Epidermal melanocyte (primary cell): ENCODE results near the gene RPL35.

Experiments used
- DNase-seq: peaks from one replicate; pipeline ENCODE4 v3.0.0; 2011; ENCODE audit warnings: low spot score; ENCODE audit not compliant: insufficient read length

RPL35 gene

DNA sequence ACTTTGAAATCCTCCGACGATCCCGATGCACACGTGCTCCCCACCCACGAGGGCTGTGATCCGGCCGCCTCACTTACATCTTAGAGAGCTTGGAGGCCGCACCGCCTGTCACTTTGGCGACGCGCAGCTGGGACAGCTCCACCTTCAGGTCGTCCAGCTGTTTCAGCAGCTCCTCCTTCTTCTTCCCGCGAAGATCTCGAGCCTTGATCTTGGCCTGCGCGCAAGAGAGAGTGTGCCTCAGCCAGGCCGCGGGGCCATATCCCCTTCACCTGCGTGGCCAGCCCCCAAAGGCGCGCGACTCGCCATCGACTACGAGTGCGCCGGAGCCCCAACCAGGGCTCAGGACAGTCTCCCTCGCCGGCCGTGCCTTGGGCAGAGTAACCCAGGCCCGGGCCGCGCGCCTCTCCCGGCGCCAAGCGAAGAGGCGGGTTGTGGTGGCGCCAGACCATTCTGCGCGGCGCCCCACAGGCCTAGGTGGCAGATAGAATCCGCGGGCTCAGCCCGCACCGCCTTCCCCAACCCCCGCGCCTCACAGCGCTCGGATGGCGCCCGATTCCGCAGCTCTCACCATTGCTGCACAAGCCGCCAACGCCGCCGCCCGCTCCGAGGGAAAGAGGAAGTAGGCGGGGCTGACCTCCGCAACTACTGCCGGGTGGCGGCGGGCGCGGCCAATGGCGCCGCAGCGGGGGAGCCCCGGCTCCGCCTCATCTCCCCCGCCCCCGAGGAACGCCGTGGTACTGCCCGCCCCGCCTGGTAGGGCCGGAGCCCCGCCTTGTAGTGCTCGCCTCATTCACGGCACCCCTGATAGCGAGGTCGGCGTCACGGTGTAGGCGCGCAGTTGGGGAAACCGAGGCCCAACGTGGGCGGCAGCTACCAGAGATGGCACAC, at the start of gene RPL35, which contains the start of gene ARPC5L:
TSS of gene RPL35 (minus strand) at position 616 of the 888 bp plus-strand sequence. CDS start at position 571, 45 bp downstream.
TSS of gene ARPC5L (plus strand) at position 789 of the 888 bp plus-strand sequence. CDS start 7,161 bp downstream, outside the sequence.
- peak; percentile 98 for DNase-seq

DNA sequence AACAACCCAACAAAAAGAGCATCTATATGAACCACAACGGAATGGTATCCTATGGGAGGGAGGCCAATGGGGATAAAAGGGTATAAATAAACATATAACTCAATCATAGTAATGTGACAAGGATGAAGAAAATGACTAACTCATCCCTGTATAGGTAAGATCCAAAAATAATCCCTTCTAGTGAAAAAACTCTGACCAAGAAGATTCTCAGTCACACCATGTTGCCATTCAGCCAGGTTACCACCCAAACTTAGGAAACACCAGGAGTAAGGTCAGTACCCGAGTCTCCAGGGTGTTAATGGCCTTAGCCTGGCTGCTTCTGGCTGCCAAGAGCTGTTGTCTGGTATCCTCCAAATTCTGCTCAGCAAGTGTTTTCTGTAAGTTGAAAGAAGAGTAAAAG, 46.3 kb upstream of the RPL35 start:
- DNase-seq: no peak

DNA sequence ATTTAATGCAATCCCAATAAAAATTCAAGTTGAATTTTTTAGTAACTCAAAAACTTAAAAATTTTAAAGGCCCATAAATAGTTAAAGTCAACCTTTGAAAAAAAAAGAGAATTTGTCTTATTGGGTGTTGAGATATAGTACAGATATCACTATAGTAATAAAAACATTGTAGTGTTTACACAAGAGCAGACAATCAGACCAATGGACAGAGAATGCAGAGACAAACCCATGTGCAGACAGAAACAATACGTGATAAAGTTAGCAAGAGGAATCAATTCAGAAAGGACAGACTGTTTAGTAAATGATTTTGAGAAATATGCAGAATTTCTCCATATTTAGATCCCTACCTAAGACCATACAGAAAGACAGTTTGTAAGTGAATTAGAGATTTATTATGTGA, 45.2 kb upstream of the RPL35 start:
- DNase-seq: no peak

DNA sequence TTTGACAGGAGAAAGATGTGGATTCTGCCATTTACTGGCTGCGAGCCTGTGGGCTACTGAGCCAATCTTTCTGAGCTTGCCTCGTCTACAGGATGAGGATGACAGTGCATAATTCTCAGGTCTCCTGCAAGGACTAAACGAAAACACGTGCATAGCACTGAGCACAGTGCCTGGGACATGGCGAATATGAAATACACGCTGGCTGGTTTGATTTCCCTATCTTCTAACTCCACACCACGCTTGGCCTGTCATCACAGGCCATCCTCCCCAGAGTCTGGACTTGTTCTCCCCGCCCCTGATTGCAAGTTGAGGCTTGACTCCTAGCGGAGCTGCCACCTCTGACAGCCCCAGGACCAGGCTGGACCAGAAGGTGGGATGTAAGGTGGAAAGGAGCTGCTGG, 38.1 kb upstream of the RPL35 start:
- DNase-seq: no peak

DNA sequence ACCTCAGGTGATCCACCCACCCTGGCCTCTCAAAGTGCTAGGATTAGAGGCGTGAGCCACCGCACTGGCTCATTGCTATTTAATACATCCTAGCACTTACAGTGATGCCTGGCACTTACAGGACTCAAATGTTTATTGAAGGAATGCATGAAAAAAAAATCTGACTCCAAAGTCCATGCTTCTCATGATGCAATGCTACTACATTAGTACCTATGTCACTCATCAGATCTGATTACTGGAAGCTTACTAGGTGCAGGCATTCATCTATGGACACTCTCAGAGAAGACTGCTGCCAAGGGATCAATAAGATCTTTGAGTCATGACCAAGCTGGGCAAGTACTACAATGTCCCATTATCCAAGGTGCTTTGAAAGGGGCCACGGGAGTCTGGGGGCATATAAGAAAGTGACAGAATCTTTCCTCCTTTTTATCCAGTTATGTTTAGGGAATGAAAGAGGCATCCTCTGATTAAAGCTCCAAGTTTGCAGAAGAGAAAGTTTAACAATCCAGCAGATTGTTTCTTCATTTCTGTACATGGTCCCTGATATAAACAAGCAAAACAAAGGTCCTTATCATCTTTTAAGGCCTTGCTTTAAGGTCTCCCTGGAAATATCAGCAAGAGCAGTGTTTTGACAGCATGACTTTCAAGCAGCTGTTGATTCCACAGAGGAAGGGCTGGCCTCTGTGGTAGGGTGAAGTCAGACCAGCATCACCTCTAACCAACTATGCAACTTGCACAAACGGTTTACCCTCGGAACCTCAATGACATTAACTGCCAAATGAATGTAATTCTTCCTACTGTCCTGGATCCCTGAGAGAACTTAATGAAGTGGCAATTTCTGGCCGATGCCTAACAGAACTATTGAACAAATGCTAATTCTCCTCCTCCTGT, 36.1 kb upstream of the RPL35 start:
- no peak for DNase-seq

DNA sequence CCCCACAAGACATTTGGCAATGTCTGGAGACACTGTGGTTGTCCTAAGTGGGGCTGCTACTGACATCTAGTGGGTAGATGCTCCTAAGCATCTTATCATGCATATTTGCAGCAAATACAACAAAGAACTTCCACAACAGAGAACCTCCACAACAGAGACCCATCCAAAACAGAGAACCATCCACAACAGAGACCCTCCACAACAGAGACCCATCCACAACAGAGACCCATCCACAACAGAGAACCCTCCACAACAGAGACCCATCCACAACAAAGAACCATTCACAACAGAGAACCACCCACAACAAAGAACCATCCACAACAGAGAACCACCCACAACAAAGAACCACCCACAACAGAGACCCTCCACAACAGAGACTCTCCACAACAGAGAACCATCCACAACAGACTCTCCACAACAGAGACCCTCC, 33.0 kb upstream of the RPL35 start:
- no peak for DNase-seq

DNA sequence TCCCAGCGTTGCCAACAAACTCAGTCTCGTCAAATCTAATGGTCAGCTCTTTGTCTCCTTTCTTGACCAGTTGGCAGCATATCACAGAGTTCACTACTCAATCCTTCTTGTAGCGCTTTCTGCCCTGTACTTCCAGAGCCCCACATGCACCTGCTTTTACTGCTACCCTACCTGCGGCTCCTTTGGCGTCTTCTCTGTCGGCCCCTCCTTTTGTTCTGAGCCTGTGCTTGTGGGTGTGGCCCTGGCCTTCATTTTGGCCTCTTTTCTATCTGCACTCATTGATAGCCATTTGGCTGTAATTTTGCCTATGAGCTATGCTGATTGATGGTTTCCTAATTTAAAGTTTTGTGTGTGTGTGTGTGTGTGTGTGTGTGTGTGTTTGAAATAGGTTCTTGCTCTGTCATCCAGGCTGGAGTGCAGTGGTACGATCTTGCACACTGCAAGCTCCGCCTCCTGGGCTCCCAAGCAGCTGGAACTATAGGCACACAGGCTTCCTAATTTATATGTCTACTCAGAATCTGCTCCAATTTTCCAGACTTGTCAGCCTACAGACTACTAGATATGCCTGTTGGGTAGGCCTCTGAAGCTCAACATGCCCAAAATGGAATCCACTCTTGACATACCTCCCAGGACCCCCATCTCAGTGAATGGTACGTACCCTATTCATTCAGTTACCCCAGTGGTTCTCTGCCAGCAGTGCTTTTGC, 32.4 kb upstream of the RPL35 start:
- DNase-seq: no peak

DNA sequence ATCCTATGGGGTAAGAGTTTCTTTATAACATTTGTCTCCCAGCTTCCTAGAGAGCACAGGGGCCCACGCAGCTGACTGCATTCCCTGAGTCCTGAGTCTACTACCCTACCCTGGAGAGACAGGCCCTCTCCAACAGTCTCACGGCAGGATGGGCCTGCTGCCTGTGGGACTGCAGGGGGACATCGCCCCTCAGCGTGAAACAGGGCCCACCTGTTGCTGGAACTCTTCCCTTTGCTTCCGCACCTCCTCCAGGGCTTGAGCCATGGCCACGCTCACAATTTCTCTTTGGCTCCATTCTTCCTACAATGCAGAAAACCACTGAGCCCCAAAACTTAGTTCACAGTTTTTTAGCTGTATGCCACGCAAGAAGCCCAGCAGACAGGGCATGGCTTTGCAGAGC, 28.4 kb upstream of the RPL35 start:
- no peak for DNase-seq

DNA sequence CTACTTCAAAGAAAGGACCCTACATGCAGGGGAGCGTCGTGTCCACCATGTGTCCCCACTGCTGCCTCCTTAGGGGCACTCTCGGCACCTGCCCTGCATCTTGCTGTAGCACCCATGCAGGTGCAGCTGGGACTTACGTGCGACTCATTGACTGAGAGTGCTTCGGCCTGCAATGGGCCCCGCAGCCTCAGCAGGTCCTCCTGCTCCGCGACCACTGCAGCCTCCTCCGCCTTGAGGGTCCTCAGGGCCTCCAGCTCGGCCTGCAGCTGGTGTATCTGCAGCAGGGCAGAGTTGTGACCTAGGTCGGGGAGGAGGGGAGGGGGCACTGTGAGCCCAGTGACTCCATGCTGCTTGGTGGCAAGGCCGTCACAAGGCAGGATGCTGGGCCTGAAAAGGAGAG, 27.2 kb upstream of the RPL35 start:
- DNase-seq: no peak

DNA sequence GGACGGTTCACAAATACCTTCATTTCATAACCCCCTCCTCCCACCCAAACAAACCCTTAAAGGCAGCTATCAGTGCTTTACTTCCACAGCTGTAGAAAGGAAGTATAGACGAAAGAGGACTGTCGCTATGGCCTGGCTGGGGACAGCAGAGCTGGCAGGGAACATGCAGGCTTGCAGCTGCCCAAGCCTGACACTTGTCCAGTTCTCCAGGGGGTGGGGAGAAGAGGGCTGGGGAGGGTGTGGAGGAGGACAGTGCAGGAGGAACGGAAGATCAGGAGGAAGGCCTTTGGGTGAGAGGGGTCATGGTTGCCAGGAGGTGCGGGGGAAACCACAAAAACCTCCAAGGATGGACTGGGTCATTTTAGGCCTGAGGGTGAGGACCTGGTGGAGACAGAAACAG, 26.1 kb upstream of the RPL35 start:
- DNase-seq: no peak

DNA sequence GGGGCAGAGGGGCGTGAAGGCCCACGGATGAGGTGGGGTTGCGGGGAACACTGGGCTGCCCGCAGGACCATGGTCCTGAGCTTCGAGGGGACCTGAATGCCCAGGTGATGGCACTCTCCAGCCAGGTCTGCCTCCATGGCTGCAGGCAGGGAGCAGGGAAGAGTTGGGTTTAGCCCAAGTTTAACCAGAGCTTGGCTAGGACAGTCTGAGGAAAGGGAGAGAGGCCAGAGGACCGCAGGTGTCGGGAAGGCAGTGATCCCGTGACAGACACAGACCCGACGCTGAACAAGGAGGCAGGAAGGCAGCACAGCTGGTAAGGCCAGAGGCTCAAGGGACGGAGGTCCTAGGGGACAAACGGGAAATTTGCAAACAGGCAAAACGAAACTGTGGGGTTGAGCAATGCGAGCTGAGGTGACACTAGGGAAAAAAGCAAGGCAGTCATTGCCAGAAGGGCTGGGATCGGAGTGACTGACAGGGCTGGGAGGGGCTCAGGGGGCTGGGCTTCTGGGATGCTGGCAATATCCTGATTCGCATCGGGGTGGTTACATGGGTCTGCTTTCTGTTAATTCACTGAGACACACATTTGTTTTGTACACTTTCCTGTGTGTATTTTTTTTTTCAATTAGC, 25.2 kb upstream of the RPL35 start:
- DNase-seq: no peak

DNA sequence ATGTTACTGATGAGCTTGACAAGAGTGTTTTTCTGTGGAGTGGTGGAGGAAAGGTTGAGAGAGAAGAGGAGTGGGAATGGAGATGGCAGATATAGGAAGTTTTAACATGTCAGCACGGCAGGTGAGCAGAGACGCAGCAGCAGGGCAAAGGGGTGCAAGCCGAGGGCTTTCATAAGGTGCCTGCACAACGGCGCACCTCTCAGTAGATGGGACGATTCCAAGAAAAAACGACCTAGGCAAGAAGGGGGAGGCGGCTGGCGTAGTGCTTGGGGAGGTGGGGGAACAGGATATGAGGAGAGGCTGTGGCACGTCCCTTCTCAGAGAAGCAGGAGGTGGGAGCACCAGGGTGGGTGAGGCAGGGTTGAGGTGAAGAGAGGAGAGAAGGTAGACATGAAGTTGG, 24.7 kb upstream of the RPL35 start:
- DNase-seq: no peak

DNA sequence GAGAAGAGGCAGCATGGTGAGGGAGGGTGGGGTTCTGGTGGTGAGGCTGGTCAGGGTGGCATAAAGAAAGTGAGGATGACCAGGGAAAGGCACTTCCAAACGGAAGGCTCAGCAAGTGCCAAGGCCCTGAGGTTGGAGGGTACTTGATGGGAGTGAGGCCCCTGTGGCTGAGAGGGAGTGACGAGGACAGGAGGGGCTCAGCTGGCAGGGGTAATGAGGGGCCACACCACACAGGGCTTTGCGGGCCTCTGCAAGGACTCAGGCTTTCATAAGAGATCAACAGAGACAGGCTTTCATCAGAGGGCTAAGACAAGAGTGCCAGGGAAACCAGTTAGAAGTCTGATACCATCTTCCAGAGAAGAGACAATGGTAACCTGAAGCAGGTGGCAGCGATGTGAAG, 23.8 kb upstream of the RPL35 start:
- no peak for DNase-seq

DNA sequence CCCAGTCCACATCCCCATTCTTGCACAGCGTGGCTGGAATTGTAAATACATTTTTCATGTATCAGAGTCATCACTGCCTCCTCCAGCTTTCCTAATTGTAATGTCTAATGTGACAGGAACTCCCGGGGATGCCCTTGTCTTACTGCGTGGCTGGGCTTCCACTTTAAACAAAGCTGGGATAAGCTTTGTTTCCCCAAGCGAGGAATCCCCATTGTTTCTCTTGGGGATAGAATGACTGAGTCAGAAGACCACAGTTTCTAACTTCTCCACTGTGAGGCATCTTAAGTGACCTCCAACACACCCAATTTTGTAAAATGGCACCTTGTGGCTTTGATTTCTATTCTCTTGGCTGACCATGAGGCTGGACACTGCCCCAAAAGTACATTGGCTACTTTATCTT, 22.6 kb upstream of the RPL35 start:
- no peak for DNase-seq

DNA sequence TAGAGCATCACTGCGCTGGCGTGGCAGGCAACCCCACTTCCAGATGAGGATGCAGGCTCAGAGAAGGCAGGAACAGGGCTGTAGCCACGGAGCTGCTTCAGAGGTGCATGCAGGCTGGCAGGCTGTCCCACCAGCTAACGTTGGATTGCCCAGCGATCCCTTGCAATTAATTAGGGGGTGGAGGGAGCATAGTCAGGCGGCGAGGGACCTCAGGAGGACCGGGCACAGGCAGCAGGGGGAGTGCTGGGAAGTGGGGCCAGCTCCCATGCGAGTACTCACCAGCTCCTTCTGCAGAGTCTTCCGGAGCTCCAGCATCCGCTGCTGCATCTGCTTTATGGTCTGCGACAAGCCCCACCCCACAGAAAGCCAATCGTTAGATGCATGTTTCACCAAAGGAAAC, 20.5 kb upstream of the RPL35 start:
- no peak for DNase-seq

DNA sequence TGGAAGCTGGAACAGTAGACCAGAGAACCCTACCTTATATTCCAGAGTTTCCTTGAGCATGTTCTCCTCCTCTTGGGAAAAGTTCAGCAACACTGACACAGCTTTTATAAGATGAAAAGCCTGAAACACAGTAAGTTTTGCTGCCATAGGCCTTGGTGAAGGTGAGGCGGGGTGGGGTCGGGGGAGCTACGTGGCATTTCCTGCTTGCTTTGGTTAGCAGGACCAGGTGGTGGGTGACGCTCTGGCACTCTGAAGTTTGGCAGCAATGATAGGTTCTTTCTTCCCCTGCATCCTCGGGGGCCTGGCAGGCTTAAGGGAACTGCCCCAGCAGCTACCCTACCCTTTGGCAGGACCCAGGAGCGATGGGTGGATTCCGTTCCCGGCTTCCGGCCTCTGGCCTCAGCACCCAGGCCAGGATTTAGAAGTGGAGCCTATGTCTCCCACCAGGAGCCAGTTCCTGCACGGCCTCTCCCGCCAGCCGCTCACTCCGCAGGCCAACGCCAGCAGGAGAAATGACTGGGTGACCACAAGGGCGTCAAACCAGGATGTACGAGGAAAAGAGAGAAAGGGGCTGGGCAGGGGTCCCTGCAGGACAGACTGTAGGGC, 19.5 kb upstream of the RPL35 start:
- DNase-seq: no peak

DNA sequence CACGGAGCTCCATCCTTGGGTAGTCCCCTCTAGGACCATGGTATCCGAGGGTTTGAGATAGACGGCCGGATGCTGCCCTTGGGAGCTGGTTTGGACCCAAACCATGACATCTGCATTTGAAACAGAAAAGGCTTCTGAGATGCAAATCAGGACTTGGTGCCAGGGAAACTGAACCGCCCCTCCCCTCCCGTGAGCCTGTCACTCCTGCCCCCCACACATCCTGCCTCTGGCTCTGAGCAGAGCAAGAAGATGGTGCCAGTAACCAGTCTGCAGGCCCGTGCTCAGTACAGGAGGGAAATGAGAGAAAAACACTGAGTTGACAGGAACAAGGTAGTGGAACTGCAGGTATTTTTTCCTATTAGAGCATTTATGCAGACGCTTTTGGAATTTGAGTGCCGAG, 18.7 kb upstream of the RPL35 start:
- DNase-seq: no peak

DNA sequence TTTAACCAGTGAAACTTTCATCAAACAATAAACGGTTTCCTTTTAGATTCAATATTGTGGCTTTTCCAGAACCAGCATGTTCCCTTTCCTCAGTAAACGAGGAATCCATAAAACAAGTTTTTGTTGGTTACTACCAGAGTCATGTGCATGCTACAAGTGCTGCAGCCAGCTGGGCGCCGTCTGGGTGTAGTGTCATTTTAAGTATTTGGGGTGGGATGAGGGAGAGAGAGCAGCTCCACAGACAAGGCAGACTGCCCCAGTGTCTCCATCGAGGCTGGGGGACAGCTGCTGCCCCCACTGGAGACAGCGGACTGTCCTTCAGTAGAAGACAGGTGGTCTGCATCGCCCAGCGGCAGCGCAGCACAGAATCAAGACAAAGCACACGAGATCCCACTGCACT, 17.5 kb upstream of the RPL35 start:
- no peak for DNase-seq

DNA sequence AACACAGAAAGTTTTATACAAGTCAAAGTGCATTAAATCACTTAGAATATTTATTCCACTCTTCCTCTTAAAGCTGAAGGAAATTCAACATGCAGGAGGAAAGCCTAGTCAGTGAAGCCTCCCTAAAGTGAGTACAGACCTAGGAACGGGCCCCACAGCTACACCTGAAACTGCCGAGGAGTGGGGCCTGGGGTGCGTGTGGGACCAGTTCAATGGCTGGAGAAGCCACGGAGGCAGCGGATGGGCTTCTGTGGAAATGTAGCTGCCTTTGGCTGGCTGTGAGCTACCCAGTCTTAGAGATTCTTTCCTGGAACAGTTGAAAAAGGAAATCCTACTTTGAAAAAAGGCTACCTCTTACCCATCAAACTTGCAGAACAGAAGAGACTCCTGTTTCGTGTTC, 16.8 kb upstream of the RPL35 start:
- no peak for DNase-seq

DNA sequence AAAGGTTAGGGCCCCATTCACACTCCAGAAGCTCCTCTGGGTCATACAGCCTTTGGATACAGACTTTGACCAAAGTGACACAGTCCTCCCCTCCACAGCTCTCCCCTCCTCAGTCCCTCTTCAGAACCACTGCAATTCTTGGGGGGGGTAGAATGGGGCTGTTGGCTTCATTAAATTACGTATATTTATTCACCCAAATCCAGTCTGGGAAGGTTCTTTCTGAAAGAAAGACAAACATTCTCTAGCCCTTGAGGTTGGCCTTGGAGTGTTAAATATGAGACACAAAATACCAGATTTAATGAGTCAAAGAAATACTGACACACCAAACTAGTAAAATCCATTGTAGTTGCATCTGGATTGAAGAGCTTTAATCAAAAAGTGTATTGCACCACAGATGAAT, 16.3 kb upstream of the RPL35 start:
- DNase-seq: no peak
